SU-DHL-6 (cell line): ENCODE measurements around the gene ZNF212.

Experiments
- H2AFZ ChIP-seq: fragments of 200-600 bp; sonication (generic); 2 replicates; pipeline ENCODE4 v1.6.1; 2014; ENCODE audit warnings: low read depth, mild to moderate bottlenecking, moderate library complexity, mixed read lengths, antibody characterized with exemption, low read length; ENCODE audit not compliant: severe bottlenecking
- H3F3A ChIP-seq: fragments of 200-600 bp; shearing (Covaris generic); 2 replicates; pipeline ENCODE4 v1.6.0; 2016; ENCODE audit warnings: antibody characterized with exemption, mild to moderate bottlenecking; ENCODE audit not compliant: insufficient read depth
- H3K27ac ChIP-seq: fragments of 200-600 bp; sonication (generic); 2 replicates; pipeline ENCODE4 v1.5.1; 2016; ENCODE audit warnings: low read depth, mild to moderate bottlenecking, low read length, moderate library complexity, mixed read lengths
- H3K27me3 ChIP-seq: fragments of 200-600 bp; sonication (generic), shearing (Covaris generic); 2 replicates; pipeline ENCODE4 v1.6.0; 2014; ENCODE audit warnings: mild to moderate bottlenecking, low read length
- H3K36me3 ChIP-seq: fragments of 200-600 bp; sonication (generic); 2 replicates; pipeline ENCODE4 v1.6.1; 2014; ENCODE audit warnings: mild to moderate bottlenecking, low read length, mixed read lengths
- H3K4me2 ChIP-seq: fragments of 300-600, 200-600 bp; shearing (Covaris generic), sonication (generic); 2 replicates; pipeline ENCODE4 v1.6.0; 2014; ENCODE audit warnings: low read length, low read depth, mild to moderate bottlenecking; ENCODE audit not compliant: poor library complexity, severe bottlenecking
- H3K4me3 ChIP-seq: fragments of 200-600 bp; sonication (generic); 2 replicates; pipeline ENCODE4 v1.5.1; 2014; ENCODE audit warnings: antibody characterized with exemption, low read length, mild to moderate bottlenecking, mixed read lengths; ENCODE audit not compliant: insufficient read depth, poor library complexity, severe bottlenecking
- H3K79me2 ChIP-seq: fragments of 200-600 bp; sonication (generic); 2 replicates; pipeline ENCODE4 v1.6.1; 2014; ENCODE audit warnings: mild to moderate bottlenecking, low read length, moderate library complexity; ENCODE audit not compliant: insufficient read depth
- H3K9ac ChIP-seq: fragments of 200-600 bp; sonication (generic); 2 replicates; pipeline ENCODE4 v1.7.0; 2014; ENCODE audit warnings: mild to moderate bottlenecking, low read length
- H3K9me2 ChIP-seq: fragments of 200-600 bp; sonication (generic); replicated peaks from 2 replicates; pipeline ENCODE4 v1.6.1; 2014; ENCODE audit warnings: low read length; ENCODE audit not compliant: insufficient read depth
- H3K9me3 ChIP-seq: fragments of 200-600 bp; sonication (generic); 2 replicates; pipeline ENCODE4 v1.6.1; 2014; ENCODE audit warnings: low read length, mixed read lengths; ENCODE audit not compliant: insufficient read depth
- H4K20me1 ChIP-seq: fragments of 200-600 bp; sonication (generic); 2 replicates; pipeline ENCODE4 v1.6.1; 2014; ENCODE audit warnings: low read depth, mild to moderate bottlenecking, antibody characterized with exemption, low read length, moderate library complexity, mixed read lengths
- CTCF ChIP-seq: fragments of 200-600 bp; sonication (generic); IDR thresholded peaks from one replicate; pipeline ENCODE4 v1.5.1; 2017; ENCODE audit warnings: antibody characterized with exemption, mild to moderate bottlenecking, low read length, moderate library complexity; ENCODE audit not compliant: insufficient read depth, poor library complexity, severe bottlenecking
- EZH2phosphoT487 ChIP-seq: fragments of 200-600 bp; sonication (generic), shearing (Covaris generic); conservative IDR thresholded peaks from 2 replicates; pipeline ENCODE4 v1.6.1; 2018; ENCODE audit warnings: mild to moderate bottlenecking, antibody characterized with exemption, low read length, moderate library complexity, mixed read lengths

Gene ZNF212

DNA sequence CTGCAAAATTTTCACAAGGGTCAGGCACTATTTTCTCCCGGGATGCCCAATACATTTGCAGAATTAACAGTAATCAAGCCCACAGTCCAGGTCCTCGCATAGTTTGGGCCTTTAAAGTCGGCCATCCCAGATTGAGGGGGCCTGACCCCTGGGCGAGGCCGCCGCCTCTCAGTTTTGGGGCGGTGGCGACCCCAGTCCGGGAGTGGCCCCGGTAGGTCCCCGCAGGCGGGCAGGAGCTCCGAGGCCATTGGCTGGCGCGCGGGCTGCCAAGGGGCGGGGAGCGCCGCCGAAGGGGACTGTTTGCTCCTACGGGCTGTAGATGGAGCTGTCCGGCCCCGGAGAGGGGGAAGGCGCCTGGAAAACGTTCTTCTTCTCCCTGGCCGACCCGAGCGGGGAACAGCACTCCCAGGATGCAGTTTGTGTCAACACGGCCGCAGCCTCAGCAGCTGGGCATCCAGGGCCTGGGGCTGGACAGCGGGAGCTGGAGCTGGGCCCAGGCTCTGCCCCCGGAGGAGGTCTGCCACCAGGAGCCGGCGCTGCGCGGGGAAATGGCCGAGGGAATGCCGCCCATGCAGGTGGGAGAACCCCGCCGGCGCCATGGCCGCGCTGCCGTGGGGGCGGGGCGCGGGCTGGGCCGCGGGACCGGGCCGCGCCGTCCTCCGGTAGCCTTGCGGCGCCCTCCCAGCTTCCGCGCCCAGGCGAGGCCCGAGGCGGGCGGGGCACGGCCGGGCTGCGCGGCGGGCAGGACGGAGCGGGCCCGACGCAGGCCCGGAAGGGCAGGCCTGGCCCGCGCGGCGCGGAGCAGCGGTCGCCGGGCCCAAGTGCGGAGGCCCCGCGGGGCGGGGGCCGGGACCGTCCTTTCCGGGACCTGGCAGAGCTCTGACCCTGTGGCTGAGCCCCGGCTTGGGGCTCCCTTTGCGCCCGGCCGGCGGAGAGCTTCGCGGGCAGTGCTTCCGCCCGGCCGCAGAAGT lies 44.0 kb upstream of the ZNF212 start, which contains the start of gene ZNF282:
TSS of gene ZNF282 (plus strand) at position 367 of the 971 bp plus-strand sequence. CDS start at position 411, 44 bp downstream.
- H3K27ac ChIP-seq = peak within 1 kb of the TSS; percentile 62
- H4K20me1 ChIP-seq = no peaks in the 10 kb centered on the region
- no peaks in the 10 kb centered on the region for H3K9me2 ChIP-seq
- no peaks in the 10 kb centered on the region for H3K27me3 ChIP-seq
- peak within 1 kb of the TSS; percentile 87 for H3K4me3 ChIP-seq
- peak within 1 kb of the TSS; percentile 97 for H2AFZ ChIP-seq
- H3K36me3 ChIP-seq = 0 out of 2 replicates have a peak, but pooled peaks cover 3% of the 10 kb centered on the region
- TF ChIP-seq CTCF (peak; percentile 63), EZH2phosphoT487 (no peak)
- no peaks in the 10 kb centered on the region for H3K9me3 ChIP-seq
- peaks cover 21% of the 10 kb centered on the region; the same call in 1 of the 2 replicates for H3K79me2 ChIP-seq
- H3F3A ChIP-seq = peaks cover 8% of the 10 kb centered on the region; the same call in 1 of the 2 replicates
- H3K4me2 ChIP-seq = peak within 1 kb of the TSS; percentile 84
- H3K9ac ChIP-seq = peak within 1 kb of the TSS; percentile 74

DNA sequence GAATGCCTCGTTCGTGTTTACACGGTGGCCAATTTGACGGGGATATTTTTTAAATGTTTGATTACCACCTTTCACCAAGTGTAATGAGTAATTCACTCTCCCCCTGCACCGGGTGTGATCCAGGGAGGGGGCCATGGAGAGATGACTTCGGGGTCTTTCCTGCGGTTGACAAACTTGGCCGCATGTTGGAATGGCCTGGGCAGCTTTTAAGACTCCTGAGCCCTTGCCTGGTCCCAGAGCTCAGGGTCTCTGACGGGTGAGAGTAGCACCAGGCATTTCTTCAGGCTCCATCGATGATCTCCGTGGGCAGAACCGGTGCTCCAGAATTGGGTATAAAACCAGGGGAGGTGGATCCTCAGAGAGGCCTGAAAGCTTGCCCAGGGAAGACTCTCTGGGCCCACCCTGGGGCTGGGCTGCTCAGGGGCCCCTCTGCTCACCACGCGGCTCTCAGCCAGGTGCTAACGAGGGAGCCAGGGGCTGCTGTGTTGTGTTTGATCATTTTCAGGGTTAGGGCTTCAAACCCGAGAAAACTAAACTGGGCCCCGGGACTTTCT lies 43.2 kb upstream of the ZNF212 start:
- H3K36me3 ChIP-seq = 0 out of 2 replicates have a peak, but pooled peaks cover 3% of the 10 kb centered on the region
- no peaks in the 10 kb centered on the region for H3K9me3 ChIP-seq
- H4K20me1 ChIP-seq = no peaks in the 10 kb centered on the region
- peak overlapping the region; percentile 74 for H3K9ac ChIP-seq
- peak overlapping the region; percentile 24 for H2AFZ ChIP-seq
- peaks cover 21% of the 10 kb centered on the region; the same call in 1 of the 2 replicates for H3K79me2 ChIP-seq
- TF ChIP-seq EZH2phosphoT487 = no peak
- TF ChIP-seq CTCF = no peak
- H3K9me2 ChIP-seq = no peaks in the 10 kb centered on the region
- H3K4me2 ChIP-seq = peak overlapping the region; percentile 84
- peak overlapping the region; percentile 87 for H3K4me3 ChIP-seq
- H3F3A ChIP-seq = peaks cover 8% of the 10 kb centered on the region; the same call in 1 of the 2 replicates
- H3K27me3 ChIP-seq = no peaks in the 10 kb centered on the region
- peak overlapping the region; percentile 55 for H3K27ac ChIP-seq

DNA sequence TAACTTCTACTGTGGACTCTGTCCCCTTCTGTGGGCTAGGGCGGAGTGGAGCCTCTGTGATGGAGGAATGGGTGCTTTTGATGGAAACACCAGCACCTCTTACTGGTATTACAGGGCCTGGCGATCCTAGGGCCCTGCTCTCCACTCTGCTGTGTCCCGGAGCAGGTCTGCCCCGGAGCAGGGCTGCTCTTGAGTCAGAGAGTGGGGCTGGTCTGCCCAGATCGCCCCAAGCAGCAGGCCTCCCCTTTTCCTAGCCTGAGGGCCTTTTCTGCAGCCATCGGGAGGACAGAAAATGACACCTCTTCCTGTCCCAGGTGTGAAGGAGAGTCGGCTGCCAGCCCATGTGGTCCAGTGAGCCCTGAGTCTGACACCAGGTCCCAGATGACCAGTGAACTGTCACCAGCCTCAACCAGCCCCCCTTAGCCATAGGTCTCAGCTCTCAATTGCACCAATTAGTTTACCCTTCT lies 42.7 kb upstream of the ZNF212 start:
- no peak for TF ChIP-seq CTCF
- no peak for TF ChIP-seq EZH2phosphoT487
- H3F3A ChIP-seq = peaks cover 8% of the 10 kb centered on the region; the same call in 1 of the 2 replicates
- peaks cover 21% of the 10 kb centered on the region; the same call in 1 of the 2 replicates for H3K79me2 ChIP-seq
- peak overlapping the region; percentile 55; the same call in 1 of the 2 replicates for H3K27ac ChIP-seq
- peak overlapping the region; percentile 87 for H3K4me3 ChIP-seq
- peak overlapping the region; percentile 74 for H3K9ac ChIP-seq
- no peaks in the 10 kb centered on the region for H3K27me3 ChIP-seq
- H4K20me1 ChIP-seq = no peaks in the 10 kb centered on the region
- peak overlapping the region; percentile 84 for H3K4me2 ChIP-seq
- no peaks in the 10 kb centered on the region for H3K9me2 ChIP-seq
- no peaks in the 10 kb centered on the region for H3K9me3 ChIP-seq
- peak overlapping the region; percentile 24 for H2AFZ ChIP-seq
- H3K36me3 ChIP-seq = 0 out of 2 replicates have a peak, but pooled peaks cover 3% of the 10 kb centered on the region
